H1 (cell line): Measurements from ENCODE around the gene SNW1. TPM values are rescaled to one million over a fixed set of nuclear protein-coding genes. Genes with fewer than 3 reads are reported as not detected.

Experiments used
- CTCF ChIA-PET: fragments of 300-600 bp; sonication (Branson Sonifier 250); formaldehyde crosslinking; loops from one replicate; lab custom pipeline; 2021; ENCODE audit not compliant: partially characterized antibody; lab: Charles Lee
- POLR2A ChIA-PET: fragments of 300-600 bp; sonication (Branson Sonifier 250); formaldehyde crosslinking; loops from one replicate; lab custom pipeline; 2021; ENCODE audit warnings: inconsistent platforms; ENCODE audit not compliant: partially characterized antibody; lab: Charles Lee
- DNase-seq, 2 experiments: peaks; one replicate each; pipeline versions ENCODE4 v3.0.0 to v3.0.0-alpha.2; 2010 to 2022; ENCODE audit warnings: low spot score in 2 of 2, low read depth in 1 of 2, mixed read lengths in 1 of 2
- FAIRE-seq: peaks from 2 replicates; lab custom pipeline; 2011; peaks lifted over from hg19 to GRCh38; lab: Jason Lieb, UNC
- H2AFZ ChIP-seq: 2 replicates; pipeline ENCODE4 v1.8.1; 2012; ENCODE audit warnings: low read length, inconsistent platforms
- H2AK5ac ChIP-seq: 2 replicates; pipeline ENCODE4 v1.6.1; 2013; ENCODE audit warnings: low read depth, low read length
- H2BK120ac ChIP-seq: replicated peaks from 2 replicates; pipeline ENCODE3; 2013; ENCODE audit warnings: low read depth, low read length, inconsistent platforms
- H2BK12ac ChIP-seq: 2 replicates; pipeline ENCODE4 v1.6.1; 2013; ENCODE audit warnings: low read depth, low read length
- H2BK15ac ChIP-seq: 2 replicates; pipeline ENCODE4 v1.6.1; 2013; ENCODE audit warnings: low read length
- H2BK20ac ChIP-seq: 2 replicates; pipeline ENCODE4 v1.6.1; 2013; ENCODE audit warnings: low read length
- H2BK5ac ChIP-seq: 2 replicates; pipeline ENCODE4 v1.6.1; 2013; ENCODE audit warnings: low read depth, low read length
- H3K14ac ChIP-seq: 2 replicates; pipeline ENCODE4 v1.6.1; 2013; ENCODE audit warnings: inconsistent platforms; ENCODE audit not compliant: insufficient read length
- H3K18ac ChIP-seq: 2 replicates; pipeline ENCODE4 v1.6.1; 2013; ENCODE audit warnings: low read length; ENCODE audit errors: extremely low read depth
- H3K23ac ChIP-seq: 2 replicates; pipeline ENCODE4 v1.6.1; 2013; ENCODE audit warnings: inconsistent platforms; ENCODE audit not compliant: insufficient read length
- H3K23me2 ChIP-seq: 2 replicates; pipeline ENCODE4 v1.6.1; 2013; ENCODE audit warnings: low read depth, low read length
- H3K27ac ChIP-seq: 2 replicates; pipeline ENCODE4 v1.6.1; 2011; ENCODE audit warnings: low read depth, low read length, inconsistent platforms
- H3K27me3 ChIP-seq, 4 experiments: replicated peaks in 1 of 4; 1 replicate in 1 of 4; 2 replicates in 3 of 4; pipeline versions ENCODE4 v1.6.1 to v1.8.1; 2011 to 2013; ENCODE audit warnings: low read length in 3 of 4, mild to moderate bottlenecking in 3 of 4, inconsistent platforms in 2 of 4, mixed read lengths in 2 of 4, moderate library complexity in 1 of 4; ENCODE audit not compliant: control insufficient read depth in 3 of 4, insufficient read depth in 3 of 4; ENCODE audit errors: extremely low read depth in 1 of 4
- H3K36me3 ChIP-seq, 4 experiments: 2 replicates each; pipeline versions ENCODE4 v1.6.1 to v1.8.1; 2011 to 2013; ENCODE audit warnings: mild to moderate bottlenecking in 4 of 4, low read length in 3 of 4, moderate library complexity in 2 of 4, control low read depth in 1 of 4, inconsistent platforms in 1 of 4; ENCODE audit not compliant: insufficient read depth in 4 of 4, control insufficient read depth in 2 of 4
- H3K4ac ChIP-seq: replicated peaks from 2 replicates; pipeline ENCODE3; 2013; ENCODE audit warnings: low read length, low read depth, mixed read lengths, inconsistent platforms; ENCODE audit not compliant: insufficient read length
- H3K4me1 ChIP-seq, 4 experiments: replicated peaks in 1 of 4; 1 replicate in 1 of 4; 2 replicates in 3 of 4; pipeline versions ENCODE4 v1.6.1 to v1.8.1; 2011 to 2013; ENCODE audit warnings: low read length in 3 of 4, inconsistent platforms in 2 of 4, mixed read lengths in 1 of 4; ENCODE audit not compliant: insufficient read depth in 4 of 4, control insufficient read depth in 3 of 4
- H3K4me2 ChIP-seq, 2 experiments: 2 replicates each; pipeline versions ENCODE4 v1.6.1 to v1.8.1; 2011 to 2013; ENCODE audit warnings: low read depth in 2 of 2, low read length in 2 of 2, control low read depth in 1 of 2, inconsistent platforms in 1 of 2, mild to moderate bottlenecking in 1 of 2; ENCODE audit not compliant: insufficient read depth in 1 of 2
- H3K4me3 ChIP-seq, 4 experiments: fragments of 200-600, 300-600 bp in 1 of 4; sonication (generic), shearing (Covaris generic), sonication (Bioruptor Twin) in 1 of 4; 2 replicates each; pipeline versions ENCODE4 v1.5.1 to v1.8.1; 2011 to 2016; ENCODE audit warnings: low read length in 4 of 4, low read depth in 3 of 4, control low read depth in 2 of 4, inconsistent platforms in 2 of 4, mild to moderate bottlenecking in 2 of 4, mixed read lengths in 1 of 4, moderate library complexity in 1 of 4; ENCODE audit not compliant: insufficient read depth in 2 of 4; ENCODE audit errors: extremely low read depth in 1 of 4
- H3K56ac ChIP-seq: replicated peaks from 2 replicates; pipeline ENCODE3; 2013; ENCODE audit warnings: low read depth, mild to moderate bottlenecking, mixed read lengths, low read length, inconsistent platforms; ENCODE audit not compliant: insufficient read length
- H3K79me1 ChIP-seq: 2 replicates; pipeline ENCODE4 v1.6.1; 2013; ENCODE audit warnings: low read depth, low read length, control low read depth
- H3K79me2 ChIP-seq, 2 experiments: 2 replicates each; pipeline versions ENCODE4 v1.6.1 to v1.8.1; 2012 to 2013; ENCODE audit warnings: low read length in 2 of 2, mild to moderate bottlenecking in 2 of 2, inconsistent platforms in 1 of 2; ENCODE audit not compliant: insufficient read depth in 2 of 2, control insufficient read depth in 1 of 2
- H3K9ac ChIP-seq, 4 experiments: replicated peaks in 1 of 4; 1 replicate in 1 of 4; 2 replicates in 3 of 4; pipeline versions ENCODE4 v1.6.1 to v1.8.1; 2011 to 2013; ENCODE audit warnings: low read depth in 3 of 4, low read length in 3 of 4, control low read depth in 2 of 4, mild to moderate bottlenecking in 2 of 4, moderate library complexity in 2 of 4, inconsistent platforms in 1 of 4; ENCODE audit errors: extremely low read depth in 1 of 4
- H3K9me3 ChIP-seq, 2 experiments: 2 replicates each; pipeline versions ENCODE4 v1.6.1 to v1.8.1; 2012 to 2013; ENCODE audit warnings: mild to moderate bottlenecking in 2 of 2, moderate library complexity in 2 of 2, control low read depth in 1 of 2, inconsistent platforms in 1 of 2, low read depth in 1 of 2, low read length in 1 of 2, mixed read lengths in 1 of 2; ENCODE audit not compliant: insufficient read depth in 2 of 2
- H4K20me1 ChIP-seq, 2 experiments: replicated peaks in 1 of 2; 2 replicates each; pipeline versions ENCODE3 to v1.8.1; 2011 to 2013; ENCODE audit warnings: inconsistent platforms in 2 of 2, low read length in 2 of 2, mild to moderate bottlenecking in 1 of 2; ENCODE audit not compliant: insufficient read depth in 2 of 2, control insufficient read depth in 1 of 2
- H4K5ac ChIP-seq: 2 replicates; pipeline ENCODE4 v1.6.1; 2013; ENCODE audit warnings: low read length, low read depth, mixed read lengths, inconsistent platforms; ENCODE audit not compliant: insufficient read length
- H4K8ac ChIP-seq: 2 replicates; pipeline ENCODE4 v1.8.0; 2013; ENCODE audit warnings: mild to moderate bottlenecking, moderate library complexity, low read length, inconsistent platforms; ENCODE audit not compliant: insufficient read depth; ENCODE audit errors: extremely low read depth
- H4K91ac ChIP-seq: replicated peaks from 2 replicates; pipeline ENCODE3; 2013; ENCODE audit warnings: low read length, mixed read lengths, inconsistent platforms; ENCODE audit not compliant: insufficient read length
- BRCA1 ChIP-seq: IDR thresholded peaks from 2 replicates; pipeline ENCODE4 v1.6.1; 2012; ENCODE audit warnings: low read depth, low read length, improper control_type of control experiment
- CBX5 ChIP-seq: fragments of 300-800, 300-1000 bp; sonication (generic); IDR thresholded peaks from 2 replicates; pipeline ENCODE4 v1.7.1; 2016; ENCODE audit warnings: antibody characterized with exemption, low read length, low read depth
- HDAC6 ChIP-seq: IDR thresholded peaks from one replicate; pipeline ENCODE4 v1.7.1; 2012; ENCODE audit warnings: low read depth, mild to moderate bottlenecking, inconsistent platforms, low read length, moderate library complexity
- KDM5A ChIP-seq: fragments of 200-600 bp; IDR thresholded peaks from 2 replicates; pipeline ENCODE4 v1.7.1; 2012; ENCODE audit warnings: mild to moderate bottlenecking, low read length, inconsistent platforms, mixed read lengths
- NRF1 ChIP-seq: IDR thresholded peaks from 2 replicates; pipeline ENCODE4 v1.6.1; 2011; ENCODE audit warnings: mild to moderate bottlenecking, low read depth, low read length, improper control_type of control experiment
- RFX5 ChIP-seq: IDR thresholded peaks from 2 replicates; pipeline ENCODE4 v1.6.1; 2011; ENCODE audit warnings: low read depth, low read length, improper control_type of control experiment, borderline replicate concordance
- RNF2 ChIP-seq: fragments of 200-900, 300-1000 bp; sonication (generic); IDR thresholded peaks from 2 replicates; pipeline ENCODE4 v1.7.1; 2016; ENCODE audit warnings: borderline replicate concordance, low read depth, mild to moderate bottlenecking, antibody characterized with exemption, low read length; ENCODE audit not compliant: poor library complexity, severe bottlenecking; ENCODE audit errors: missing control alignments
- SP2 ChIP-seq: IDR thresholded peaks from 2 replicates; pipeline ENCODE4 v1.6.1; 2012; ENCODE audit warnings: mild to moderate bottlenecking, low read length, inconsistent platforms
- TAF7 ChIP-seq: optimal IDR thresholded peaks from 2 replicates; pipeline ENCODE3; 2011; ENCODE audit warnings: low read depth, mild to moderate bottlenecking, inconsistent platforms, low read length, moderate library complexity, borderline replicate concordance
- TCF12 ChIP-seq: IDR thresholded peaks from 2 replicates; pipeline ENCODE4 v1.6.1; 2011; ENCODE audit warnings: low read depth, mild to moderate bottlenecking, low read length
- ZNF274 ChIP-seq: IDR thresholded peaks from 2 replicates; pipeline ENCODE4 v1.7.0; 2012; ENCODE audit warnings: low read length, borderline replicate concordance; ENCODE audit errors: extremely low read depth
- WGBS, 2 experiments: shearing (Covaris generic) in 1 of 2; methylation state at CpG; one replicate each; pipeline versions ENCODE4 v1.1.6 to v1.1.7; 2013 to 2015; ENCODE audit warnings: low lambda C conversion rate in 2 of 2, mixed read lengths in 2 of 2, inconsistent platforms in 1 of 2, low coverage in 1 of 2, missing lambda C conversion rate in 1 of 2; ENCODE audit not compliant: insufficient replicate concordance in 2 of 2, insufficient coverage in 1 of 2, insufficient read length in 1 of 2; ENCODE audit errors: extremely low coverage in 1 of 2, missing lambda C conversion rate in 1 of 2; 5-methylcytosine and 5-hydroxymethylcytosine counted together
- polyA plus RNA-seq, 7 experiments: library from polyadenylated mRNA; depleted of rRNA in 3 of 7; stranded (reverse) in 5 of 7; unstranded in 2 of 7; fragments of >200 nt in 5 of 7; fragments of 200-250 nt in 2 of 7; gene quantifications; 1 replicate in 5 of 7; 2 replicates in 1 of 7; 4 replicates in 1 of 7; pipeline versions ENCODE4 v1.2.1 to v1.2.3, GENCODE V29; 2011 to 2013; ENCODE audit warnings: missing spikeins in 2 of 7, mixed read lengths in 2 of 7
- total RNA-seq: library from RNA; stranded (reverse); fragmentation: NEBNext Ultra II Directional; extraction: Animal tissue kit (Norgen Biotek cat#: 25700); gene quantifications from 2 replicates; pipeline ENCODE4 v1.2.1, GENCODE V29; 2021

Gene SNW1
- total and polyA plus RNA-seq, 2 of the 8 experiments (the other 6 are each of a cell fraction or from before 2014, with no cell fraction given), result 13.2 to 79.2 TPM

DNA sequence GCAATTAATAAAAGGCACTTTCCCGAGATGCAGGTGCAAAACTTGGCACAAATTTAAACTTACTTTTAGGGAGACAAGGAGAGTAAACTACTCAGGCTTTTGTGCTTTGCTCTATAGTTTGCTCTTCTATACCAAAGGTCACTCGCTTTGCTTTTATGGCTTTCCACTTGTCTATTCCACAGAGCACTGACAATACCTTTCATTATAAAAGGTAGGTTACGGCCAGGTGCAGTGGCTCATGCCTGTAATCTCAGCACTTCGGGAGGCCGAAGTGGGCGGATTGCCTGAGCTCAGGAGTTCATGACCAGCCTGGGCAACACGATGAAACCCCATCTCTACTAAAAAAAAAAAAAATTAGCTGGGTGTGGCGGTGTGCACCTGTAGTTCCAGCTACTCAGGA lies 86.0 kb downstream of the SNW1 start:
- Histone ChIP-seq H3K36me3 (peaks cover 9 to 33% (median 21%) of the 10 kb centered on the region in 4 experiments), H3K14ac (no peak overlapping the region)
- CTCF ChIA-PET, result interaction anchor here (1.0 kb wide), 1 partner anchor 14 kb away, joined by 3 read pairs; no protein-coding TSS in a partner anchor

More for the DNA sequence above, 86.0 kb downstream of the SNW1 start:
- Histone ChIP-seq H3K56ac (no peak overlapping the region), H3K9ac (no peak overlapping the region), H3K9me3 (no peaks in the 10 kb centered on the region), H4K91ac (no peak overlapping the region), H4K5ac (no peak overlapping the region), H4K8ac (no peak overlapping the region), H2BK120ac (no peak overlapping the region), H2BK12ac (no peak overlapping the region), H4K20me1 (peaks cover 0 to 2% of the 10 kb centered on the region in 2 experiments), H2AK5ac (no peak overlapping the region)
- DNase-seq, result no peak
- TF ChIP-seq ZNF274 (no peak), TAF7 (no peak), KDM5A (no peak), HDAC6 (no peak), TCF12 (no peak), RFX5 (no peak), NRF1 (no peak), CBX5 (no peak), BRCA1 (no peak), RNF2 (no peak), SP2 (no peak)
- TF ChIP-seq, all 59 proteins: peak for 0
- Histone ChIP-seq H3K4me1 (no peaks in the 10 kb centered on the region), H3K4ac (no peak overlapping the region), H3K27me3 (no peaks in the 10 kb centered on the region), H3K23me2 (no peaks in the 10 kb centered on the region), H3K18ac (no peak overlapping the region), H2BK20ac (no peak overlapping the region), H3K79me1 (no peaks in the 10 kb centered on the region), H3K23ac (no peak overlapping the region), H2BK5ac (no peak overlapping the region), H3K79me2 (no peaks in the 10 kb centered on the region), H2AFZ (no peak overlapping the region), H3K4me3 (no peak overlapping the region), H3K27ac (no peak overlapping the region), H2BK15ac (no peak overlapping the region), H3K4me2 (no peak overlapping the region)
- 77% methylated on average over 8 of the region's 8 CpGs; no CpG with 5 or more reads in 1 of the 2 experiments for WGBS, 2 experiments
- FAIRE-seq, result no peak
- POLR2A ChIA-PET, result interaction anchor here (1.1 kb wide), 1 partner anchor 8 kb away, joined by 3 read pairs; no protein-coding TSS in a partner anchor
